Stimulated activated CD4-positive, alpha-beta T cell treated with anti-CD3 and anti-CD28 coated beads, Interleukin-4, amount 100 ng/mL, for 48 hours (primary cell): ENCODE data around the gene PRRX2.
"Not testable (repeated sequence)": the region's sequence is repeated elsewhere in the genome, so short reads cannot be mapped to it uniquely, and the experiment has no call there.

Experiments
- DNase-seq, 2 donors: peaks; one replicate each; pipeline ENCODE4 v3.0.0-alpha.2; 2020; ENCODE audit warnings: low read depth in 2 of 2

Gene PRRX2

DNA sequence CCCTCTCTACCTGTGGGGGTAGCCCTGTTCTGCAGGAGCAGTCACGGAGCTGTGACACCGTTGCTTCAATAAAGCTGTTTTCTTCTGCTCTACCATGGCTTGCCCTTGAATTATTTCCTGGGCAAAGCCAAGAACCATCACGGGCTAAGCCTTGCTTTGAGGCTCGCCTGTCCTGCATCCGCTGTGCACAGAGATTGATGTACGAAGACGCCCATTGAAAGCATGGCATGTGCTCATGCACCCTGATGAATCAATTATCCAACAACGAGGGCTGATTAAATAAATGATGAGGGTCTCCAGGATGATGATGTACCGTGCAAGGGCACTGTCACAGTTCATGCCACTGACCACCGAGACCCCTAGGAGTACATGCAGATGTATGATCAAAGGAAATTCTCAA lies 66.7 kb downstream of the PRRX2 start:
- no peak for DNase-seq

DNA sequence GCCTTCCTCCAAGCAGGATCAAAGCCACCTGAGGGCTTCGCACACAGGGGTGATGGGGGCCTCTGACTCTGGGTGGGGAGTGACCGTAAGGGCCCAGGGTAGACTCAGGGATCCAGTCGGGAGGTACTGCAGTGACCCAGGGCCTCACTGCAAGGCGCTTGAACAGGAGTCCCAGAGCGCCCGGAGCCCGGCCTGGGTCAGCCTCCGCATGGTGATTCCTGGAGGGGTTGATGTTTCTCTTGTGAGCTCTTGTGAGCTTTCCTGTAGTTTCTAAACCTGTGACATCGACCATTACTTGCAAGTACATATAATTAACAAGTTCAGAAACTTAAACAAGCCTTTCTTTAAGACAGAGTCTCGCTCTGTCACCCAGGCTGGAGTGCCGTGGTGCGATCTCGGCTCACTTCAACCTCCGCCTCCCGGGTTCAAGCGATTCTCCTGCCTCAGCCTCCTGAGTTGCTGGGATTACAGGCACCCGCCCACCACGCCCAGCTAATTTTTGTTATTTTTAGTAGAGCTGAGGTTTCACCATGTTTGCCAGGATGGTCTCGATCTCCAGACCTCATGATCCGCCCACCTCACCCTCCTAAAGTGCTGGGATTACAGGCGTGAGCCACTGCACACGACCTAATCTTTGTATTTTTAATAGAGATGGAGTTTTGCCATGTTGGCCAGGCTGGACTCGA lies 67.6 kb downstream of the PRRX2 start:
- no peak for DNase-seq

DNA sequence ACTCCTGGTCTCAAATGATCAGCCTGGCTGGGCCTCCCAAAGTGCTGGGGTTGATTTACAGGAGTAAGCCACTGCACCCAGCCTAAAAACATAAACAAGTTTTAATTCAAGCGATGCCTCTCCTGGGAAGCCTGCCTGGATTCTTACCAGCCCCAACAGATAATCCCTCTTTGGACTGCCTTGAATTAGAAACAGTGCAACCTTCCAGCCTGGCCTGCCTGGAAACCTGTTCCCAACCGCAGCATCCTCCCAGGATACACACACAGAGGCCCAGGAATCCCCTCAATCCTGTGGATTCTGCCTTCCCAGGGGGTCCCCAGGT lies 68.1 kb downstream of the PRRX2 start:
- no peak for DNase-seq

GRCh38 chr9:129735546-129735945 lies 70.1 kb downstream of the PRRX2 start:
- DNase-seq, result no peak

DNA sequence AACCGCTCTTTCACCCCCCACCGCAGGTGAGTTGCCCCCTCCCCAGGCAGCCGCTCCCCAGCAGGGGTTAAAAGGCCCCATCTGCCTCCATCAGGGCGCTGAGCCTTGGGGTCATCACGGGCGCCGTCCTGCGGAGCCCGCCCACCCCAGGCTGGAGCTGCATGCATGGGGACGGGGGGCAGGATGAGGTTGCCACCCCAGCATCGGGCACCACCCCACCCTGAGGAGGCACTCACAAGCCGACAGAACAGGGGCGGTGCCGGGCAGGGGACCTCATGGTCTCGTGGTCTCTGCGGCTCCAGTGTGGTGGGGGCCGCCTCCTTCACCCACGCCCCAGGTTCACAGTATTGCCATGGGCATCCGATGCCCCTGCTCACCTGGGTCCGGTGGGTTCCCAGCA lies 70.9 kb downstream of the PRRX2 start:
- no peak for DNase-seq

DNA sequence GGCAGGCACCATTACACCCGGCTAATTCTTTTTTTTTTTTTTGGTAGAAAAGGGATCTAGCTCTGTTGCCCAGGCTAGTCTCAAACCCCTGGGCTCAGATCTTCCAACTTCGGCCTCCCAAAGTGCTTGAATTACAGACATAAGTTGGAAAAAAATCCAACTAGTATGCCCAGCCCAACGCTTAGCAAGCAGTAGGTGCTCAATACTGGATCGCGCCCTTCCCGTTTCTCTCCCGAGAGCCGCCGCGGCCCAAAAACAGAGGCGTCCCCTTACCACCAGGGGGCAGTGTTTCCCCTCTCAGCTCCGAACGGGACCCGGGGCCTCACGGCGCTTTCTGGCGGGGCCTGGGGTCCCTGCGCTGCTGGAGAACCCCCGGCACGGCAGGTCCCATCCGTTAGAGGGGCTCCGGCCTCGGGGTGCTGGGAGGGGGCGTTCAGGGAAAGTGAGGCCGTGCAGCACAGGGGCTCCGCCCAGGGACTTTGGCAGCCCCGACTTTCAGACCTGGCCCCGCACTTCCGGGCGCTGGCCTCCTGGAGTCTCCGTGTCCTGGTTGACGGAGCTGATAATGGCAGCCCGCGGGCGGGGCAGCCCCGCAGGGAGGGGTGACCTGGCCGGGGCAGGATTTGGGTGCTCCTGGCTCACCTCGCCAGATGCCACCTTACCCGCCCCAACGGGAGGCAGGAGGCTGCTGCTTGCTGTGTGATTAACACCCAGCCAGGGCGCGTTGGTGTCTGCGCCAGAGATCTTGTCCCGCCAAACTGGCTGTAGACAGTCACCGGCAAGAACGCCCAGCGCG lies 72.2 kb downstream of the PRRX2 start:
- peak; percentile 83 to 88 for DNase-seq

DNA sequence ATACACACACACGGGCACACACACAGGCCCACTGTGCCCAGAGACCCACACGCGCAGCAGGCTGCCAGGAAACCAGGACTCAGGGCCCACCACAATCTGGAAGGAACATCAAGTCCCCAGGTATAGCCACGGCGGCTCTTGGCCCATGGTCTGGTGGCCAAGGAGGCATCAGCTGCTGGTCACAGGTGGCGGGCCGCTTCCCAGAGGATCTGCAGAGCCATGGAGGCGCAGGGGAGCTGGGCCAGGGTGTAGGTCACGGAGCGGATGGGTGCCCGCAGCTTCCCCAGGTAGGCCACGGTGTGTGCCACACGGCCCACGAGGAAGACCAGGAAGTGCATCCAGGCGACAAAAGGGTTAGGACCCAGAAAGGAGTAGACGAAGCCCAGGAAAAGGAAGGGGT lies 74.0 kb downstream of the PRRX2 start:
- DNase-seq, result no peak

- no peak for DNase-seq
Measured at GRCh38 chr9:129740174-129740573, 74.7 kb downstream of the PRRX2 start.

- DNase-seq, result no peak
Measured at GRCh38 chr9:129740666-129741464, 75.4 kb downstream of the PRRX2 start.

GRCh38 chr9:129745200-129745599 lies 79.8 kb downstream of the PRRX2 start:
- no peak for DNase-seq

DNA sequence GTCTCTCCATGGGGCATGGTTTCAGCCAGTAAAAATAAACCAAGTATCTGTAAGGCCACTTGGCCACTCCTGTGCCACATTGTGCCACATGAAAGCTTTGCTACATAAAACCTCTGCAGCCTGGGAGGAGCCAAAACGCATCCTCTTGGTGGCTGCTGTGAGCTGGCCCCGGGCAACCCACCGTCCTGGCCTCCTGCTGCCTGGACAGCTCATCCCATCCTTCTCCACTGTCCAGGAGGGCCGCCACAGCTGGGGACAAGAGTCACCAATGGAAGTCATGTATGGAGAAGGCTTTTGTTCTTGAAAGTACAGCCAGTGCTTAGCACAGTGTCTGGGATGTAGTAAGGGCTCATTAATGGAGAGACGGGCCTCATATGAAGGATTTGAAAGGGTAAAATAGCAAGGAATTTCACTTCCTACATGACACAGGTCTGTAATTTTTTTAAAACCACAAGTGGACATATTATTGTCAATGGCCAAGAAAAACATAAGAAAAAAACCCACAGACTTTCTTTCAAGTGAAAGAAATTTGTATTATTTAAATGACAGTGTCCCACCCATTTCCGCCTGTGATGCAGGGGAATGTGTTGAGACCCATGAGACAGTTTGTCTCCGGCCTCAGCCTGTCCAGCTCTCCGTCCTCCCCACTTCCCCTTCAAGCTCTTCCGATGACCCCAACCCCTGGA lies 80.8 kb downstream of the PRRX2 start:
- DNase-seq, result no peak

- no peak for DNase-seq
Measured at GRCh38 chr9:129748249-129748648, 82.8 kb downstream of the PRRX2 start.

DNA sequence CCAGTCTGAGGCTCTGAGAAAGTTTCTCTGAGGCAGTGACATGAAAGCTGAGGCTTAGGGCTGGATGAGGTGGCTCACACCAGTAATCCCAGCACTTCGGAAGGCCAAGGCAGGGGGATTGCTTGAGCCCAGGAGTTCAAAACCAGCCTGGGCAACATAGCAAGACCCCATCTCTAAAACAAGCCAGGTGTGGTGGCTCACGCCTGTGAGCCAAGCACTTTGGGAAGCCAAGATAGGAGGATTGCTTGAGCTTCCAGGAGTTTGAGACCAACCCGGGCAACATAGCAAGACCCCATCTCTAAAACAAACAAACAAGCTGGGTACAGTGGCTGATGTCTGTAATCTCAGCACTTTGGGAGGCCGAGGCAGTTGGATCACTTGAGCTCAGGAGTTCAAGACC lies 83.6 kb downstream of the PRRX2 start:
- DNase-seq, result not testable (repeated sequence)

GRCh38 chr9:129749575-129749974 lies 84.1 kb downstream of the PRRX2 start:
- no peak for DNase-seq

GRCh38 chr9:129750013-129750638 lies 84.7 kb downstream of the PRRX2 start:
- DNase-seq, result no peak

- no peak for DNase-seq
Measured at GRCh38 chr9:129751841-129752801, 86.7 kb downstream of the PRRX2 start.

- peak; percentile 27 to 36 for DNase-seq
Measured at GRCh38 chr9:129752900-129753729, 87.7 kb downstream of the PRRX2 start, which contains the start of gene PTGES. Gene PTGES, minus strand, starts transcription at chr9:129753042. Its CDS starts 30 bp downstream, at chr9:129753012.

GRCh38 chr9:129755151-129755550 lies 89.7 kb downstream of the PRRX2 start:
- DNase-seq, result no peak

DNA sequence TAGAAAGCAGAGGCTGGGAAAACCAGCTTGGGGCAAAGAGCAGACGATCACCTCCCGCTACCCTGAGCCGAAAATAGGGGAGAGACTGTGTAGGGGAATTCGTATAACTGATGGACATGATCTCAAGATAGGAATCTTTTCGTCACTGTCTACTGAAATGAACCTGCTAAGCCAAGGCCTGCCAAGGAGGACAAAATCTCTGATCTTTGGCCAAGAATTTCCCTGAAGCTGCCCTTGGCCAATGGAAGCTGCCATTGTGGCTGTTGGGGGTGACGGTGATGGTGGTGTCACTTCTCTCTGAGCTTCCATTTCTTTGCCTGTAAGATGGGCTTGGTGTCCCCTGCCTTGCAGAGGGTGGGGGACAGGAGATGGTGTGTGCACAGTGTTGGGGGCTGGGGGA lies 90.7 kb downstream of the PRRX2 start:
- DNase-seq, result no peak
